Measurements from ENCODE around the gene RIMBP2. TPM values are rescaled to one million over a fixed set of nuclear protein-coding genes. Genes with fewer than 3 reads are reported as not detected.
"Not testable (repeated sequence)": the region's sequence is repeated elsewhere in the genome, so short reads cannot be mapped to it uniquely, and the experiment has no call there.

RIMBP2 gene
- total and polyA plus RNA-seq, 9 of the 15 experiments (the other 6 are each of a cell fraction or from before 2014, with no cell fraction given) = not detected

DNA sequence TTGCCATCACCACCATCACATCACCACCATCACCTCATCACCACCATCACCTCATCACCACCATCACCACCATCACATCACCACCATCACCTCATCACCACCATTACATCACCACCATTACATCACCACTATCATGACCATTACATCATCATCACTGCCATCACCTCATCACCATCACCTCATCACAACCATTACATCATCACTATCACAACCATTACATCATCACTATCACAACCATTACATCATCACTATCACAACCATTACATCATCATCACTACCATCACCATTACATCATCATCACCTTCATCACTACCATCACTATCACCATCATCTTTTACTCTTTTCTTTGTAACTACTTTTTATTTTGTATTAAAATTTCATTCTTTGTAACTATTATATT, 131.6 kb downstream of the RIMBP2 start:
- H3K4me3 ChIP-seq; H4K20me1 ChIP-seq (replicated peaks; ENCODE audit: control insufficient read depth, insufficient read depth, low read length); CTCF ChIA-PET (ENCODE audit: low intra/inter-chr PET ratio); ATAC-seq; in situ Hi-C loops (cut with MboI); H3K9me3 ChIP-seq (replicated peaks; ENCODE audit: control insufficient read depth, insufficient read depth, low read depth, low read length); H3K27ac ChIP-seq (ENCODE audit: extremely low read depth, low read depth, low read length); H2AFZ ChIP-seq (ENCODE audit: low read depth, low read length); H3K4me2 ChIP-seq (ENCODE audit: insufficient read depth, low read length); BruUV-seq (replicated peaks); POLR2A ChIA-PET; H3K27me3 ChIP-seq (ENCODE audit: control insufficient read depth in 2 of 2, insufficient read depth in 2 of 2, low read length in 2 of 2); H3K9me1 ChIP-seq (ENCODE audit: control insufficient read depth, insufficient read depth, low read length); intact Hi-C loops (cut with micrococcal nuclease); H3K36me3 ChIP-seq (ENCODE audit: control insufficient read depth, insufficient read depth, low read length); H3K79me2 ChIP-seq (ENCODE audit: control insufficient read depth, insufficient read depth, low read length); DNase-seq (ENCODE audit: extremely low read depth in 1 of 4, low spot score in 3 of 4); H3K4me1 ChIP-seq (replicated peaks in 1 of 2; ENCODE audit: control insufficient read depth in 2 of 2, insufficient read depth in 2 of 2, low read length in 2 of 2); FAIRE-seq; H3K9ac ChIP-seq (ENCODE audit: insufficient read depth in 1 of 2, low read depth in 2 of 2, low read length in 2 of 2); TF ChIP-seq JUN, JUND (IDR thresholded peaks at IDR 0.05; ENCODE audit: borderline replicate concordance, low read depth, low read length): not testable (repeated sequence)
- TF ChIP-seq, protein P1, sequence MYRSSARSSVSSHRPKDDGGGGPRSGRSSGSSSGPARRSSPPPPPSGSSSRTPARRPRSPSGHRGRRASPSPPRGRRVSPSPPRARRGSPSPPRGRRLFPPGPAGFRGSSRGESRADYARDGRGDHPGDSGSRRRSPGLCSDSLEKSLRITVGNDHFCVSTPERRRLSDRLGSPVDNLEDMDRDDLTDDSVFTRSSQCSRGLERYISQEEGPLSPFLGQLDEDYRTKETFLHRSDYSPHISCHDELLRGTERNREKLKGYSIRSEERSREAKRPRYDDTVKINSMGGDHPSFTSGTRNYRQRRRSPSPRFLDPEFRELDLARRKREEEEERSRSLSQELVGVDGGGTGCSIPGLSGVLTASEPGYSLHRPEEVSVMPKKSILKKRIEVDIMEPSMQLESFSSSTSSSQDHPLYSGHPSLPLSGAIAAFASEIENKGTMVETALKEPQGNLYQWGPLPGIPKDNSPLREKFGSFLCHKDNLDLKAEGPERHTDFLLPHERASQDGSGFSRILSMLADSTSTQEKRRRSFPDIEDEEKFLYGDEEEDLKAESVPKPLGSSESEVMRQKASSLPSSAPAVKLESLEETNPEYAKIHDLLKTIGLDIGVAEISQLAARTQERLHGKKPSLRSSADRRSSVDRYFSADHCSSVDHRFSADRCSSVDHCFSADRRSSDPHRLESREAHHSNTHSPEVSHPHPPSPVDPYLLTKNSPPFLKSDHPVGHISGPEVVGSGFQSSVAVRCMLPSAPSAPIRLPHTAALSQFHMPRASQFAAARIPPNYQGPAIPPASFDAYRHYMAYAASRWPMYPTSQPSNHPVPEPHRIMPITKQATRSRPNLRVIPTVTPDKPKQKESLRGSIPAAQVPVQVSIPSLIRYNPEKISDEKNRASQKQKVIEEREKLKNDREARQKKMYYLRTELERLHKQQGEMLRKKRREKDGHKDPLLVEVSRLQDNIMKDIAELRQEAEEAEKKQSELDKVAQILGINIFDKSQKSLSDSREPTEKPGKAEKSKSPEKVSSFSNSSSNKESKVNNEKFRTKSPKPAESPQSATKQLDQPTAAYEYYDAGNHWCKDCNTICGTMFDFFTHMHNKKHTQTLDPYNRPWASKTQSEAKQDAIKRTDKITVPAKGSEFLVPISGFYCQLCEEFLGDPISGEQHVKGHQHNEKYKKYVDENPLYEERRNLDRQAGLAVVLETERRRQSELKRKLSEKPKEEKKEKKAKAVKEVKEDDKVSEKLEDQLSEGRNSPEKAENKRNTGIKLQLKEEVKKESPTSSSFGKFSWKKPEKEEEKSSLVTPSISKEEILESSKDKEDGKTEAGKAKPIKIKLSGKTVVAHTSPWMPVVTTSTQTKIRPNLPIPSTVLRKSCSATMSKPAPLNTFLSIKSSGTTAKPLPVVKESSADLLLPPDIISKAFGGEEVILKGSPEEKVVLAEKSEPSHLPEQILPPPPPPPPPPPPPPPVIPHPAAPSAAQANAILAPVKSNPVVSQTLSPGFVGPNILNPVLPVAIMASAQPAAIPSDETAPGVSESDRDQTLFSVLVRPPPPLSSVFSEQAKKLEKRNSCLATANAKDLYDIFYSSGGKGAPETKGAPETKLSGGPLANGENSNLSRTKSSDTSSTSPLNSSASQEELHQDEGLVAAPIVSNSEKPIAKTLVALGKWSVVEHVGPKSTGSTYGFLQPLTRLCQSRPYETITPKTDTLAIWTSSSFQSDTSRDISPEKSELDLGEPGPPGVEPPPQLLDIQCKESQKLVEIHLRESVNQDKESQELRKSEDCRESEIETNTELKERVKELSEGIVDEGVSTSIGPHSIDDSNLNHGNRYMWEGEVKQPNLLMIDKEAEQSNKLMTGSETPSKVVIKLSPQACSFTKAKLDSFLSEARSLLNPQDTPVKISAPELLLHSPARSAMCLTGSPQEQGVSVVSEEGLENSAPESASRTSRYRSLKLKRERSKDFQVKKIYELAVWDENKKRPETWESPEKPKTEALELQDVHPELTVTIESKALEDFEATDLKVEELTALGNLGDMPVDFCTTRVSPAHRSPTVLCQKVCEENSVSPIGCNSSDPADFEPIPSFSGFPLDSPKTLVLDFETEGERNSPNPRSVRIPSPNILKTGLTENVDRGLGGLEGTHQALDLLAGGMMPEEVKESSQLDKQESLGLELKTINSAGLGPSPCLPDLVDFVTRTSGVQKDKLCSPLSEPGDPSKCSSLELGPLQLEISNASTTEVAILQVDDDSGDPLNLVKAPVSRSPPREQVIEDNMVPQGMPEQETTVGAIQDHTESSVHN (IDR thresholded peaks at IDR 0.05; ENCODE audit: borderline replicate concordance in 1 of 2, low read depth in 1 of 2) = peak in 1 of 2 experiments; percentile 91; a peak in 2 of 4 replicates
- peak; percentile 48; the same call in 1 of the 2 replicates for TF ChIP-seq JUN (CRISPR knock-in tag; IDR thresholded peaks at IDR 0.05; ENCODE audit: borderline replicate concordance)
- peak; percentile 62; the same call in 1 of the 2 replicates for TF ChIP-seq CREB1 (IDR thresholded peaks at IDR 0.05)
- peak; percentile 81 for TF ChIP-seq CREB1 (CRISPR knock-in tag; IDR thresholded peaks at IDR 0.05)
- peak; percentile 64; the same call in 2 of the 3 replicates for TF ChIP-seq JUND (tag; IDR thresholded peaks at IDR 0.05; ENCODE audit: borderline replicate concordance, low read depth, low read length)
- TF ChIP-seq CREM (IDR thresholded peaks at IDR 0.05; ENCODE audit: low read depth) = peak; percentile 49
- peak; percentile 49 to 72; a peak in 2 of 4 replicates for TF ChIP-seq TRIM24 (IDR thresholded peaks at IDR 0.05)
- TF ChIP-seq, protein P2, sequence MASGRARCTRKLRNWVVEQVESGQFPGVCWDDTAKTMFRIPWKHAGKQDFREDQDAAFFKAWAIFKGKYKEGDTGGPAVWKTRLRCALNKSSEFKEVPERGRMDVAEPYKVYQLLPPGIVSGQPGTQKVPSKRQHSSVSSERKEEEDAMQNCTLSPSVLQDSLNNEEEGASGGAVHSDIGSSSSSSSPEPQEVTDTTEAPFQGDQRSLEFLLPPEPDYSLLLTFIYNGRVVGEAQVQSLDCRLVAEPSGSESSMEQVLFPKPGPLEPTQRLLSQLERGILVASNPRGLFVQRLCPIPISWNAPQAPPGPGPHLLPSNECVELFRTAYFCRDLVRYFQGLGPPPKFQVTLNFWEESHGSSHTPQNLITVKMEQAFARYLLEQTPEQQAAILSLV (tag; IDR thresholded peaks at IDR 0.05) = peak; percentile 92
- peak; percentile 85 for TF ChIP-seq ATF7 (IDR thresholded peaks at IDR 0.05)
- TF ChIP-seq OTX1 (CRISPR knock-in tag; IDR thresholded peaks at IDR 0.05) = 0 out of 2 replicates have a peak, but pooled peaks have one; percentile 52
- TF ChIP-seq, protein P3, sequence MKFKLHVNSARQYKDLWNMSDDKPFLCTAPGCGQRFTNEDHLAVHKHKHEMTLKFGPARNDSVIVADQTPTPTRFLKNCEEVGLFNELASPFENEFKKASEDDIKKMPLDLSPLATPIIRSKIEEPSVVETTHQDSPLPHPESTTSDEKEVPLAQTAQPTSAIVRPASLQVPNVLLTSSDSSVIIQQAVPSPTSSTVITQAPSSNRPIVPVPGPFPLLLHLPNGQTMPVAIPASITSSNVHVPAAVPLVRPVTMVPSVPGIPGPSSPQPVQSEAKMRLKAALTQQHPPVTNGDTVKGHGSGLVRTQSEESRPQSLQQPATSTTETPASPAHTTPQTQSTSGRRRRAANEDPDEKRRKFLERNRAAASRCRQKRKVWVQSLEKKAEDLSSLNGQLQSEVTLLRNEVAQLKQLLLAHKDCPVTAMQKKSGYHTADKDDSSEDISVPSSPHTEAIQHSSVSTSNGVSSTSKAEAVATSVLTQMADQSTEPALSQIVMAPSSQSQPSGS (CRISPR knock-in tag; IDR thresholded peaks at IDR 0.05) = peak; percentile 93
- TF ChIP-seq CEBPB (tag; IDR thresholded peaks at IDR 0.05) = peak; percentile 91

Measured in K562 (cell line).